ENCODE results near the gene GPR176.
A peak's percentile ranks its signal among the peaks of the same experiment; 100 is the strongest.
"Not testable (repeated sequence)": the region's sequence is repeated elsewhere in the genome, so short reads cannot be mapped to it uniquely, and the experiment has no call there.

Gene GPR176

DNA sequence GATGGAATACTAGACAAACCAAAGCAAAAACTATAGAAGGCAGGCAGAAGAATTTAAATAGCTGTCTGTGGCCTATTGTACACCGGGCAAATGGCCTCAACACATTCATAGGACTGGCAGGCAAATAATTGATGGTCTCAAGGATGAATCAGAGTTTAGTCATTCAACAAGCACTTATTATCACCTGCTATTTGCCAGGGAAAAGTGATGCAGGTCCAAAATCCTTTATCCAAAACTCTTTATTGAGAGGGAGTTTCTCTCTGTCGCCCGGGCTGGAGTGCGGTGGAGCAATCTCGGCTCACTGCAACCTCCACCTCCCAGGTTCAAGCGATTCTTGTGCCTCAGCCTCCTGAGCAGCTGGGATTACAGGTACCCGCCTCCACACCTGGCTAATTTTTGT, 16.1 kb upstream of the GPR176 start:
- peak; percentile 58 for DNase-seq

DNA sequence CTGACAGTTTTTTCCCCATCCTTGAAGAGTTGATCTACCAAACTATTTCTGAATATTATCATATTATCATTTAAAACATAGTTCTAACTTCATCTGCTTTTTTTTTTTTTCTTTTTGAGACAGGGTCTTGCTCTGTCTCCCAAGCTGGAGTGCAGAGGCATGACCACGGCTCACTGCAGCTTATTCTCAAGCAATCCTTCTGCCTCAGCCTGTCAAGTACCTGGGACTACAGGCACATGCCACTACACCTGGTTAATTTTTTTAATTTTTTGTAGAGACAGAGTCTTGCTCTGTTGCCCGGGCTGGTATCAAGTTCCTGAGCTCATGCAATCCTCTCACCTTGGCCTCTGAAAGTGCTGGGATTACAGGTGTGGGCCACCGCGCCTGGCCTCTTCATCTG, 15.2 kb upstream of the GPR176 start:
- no peak for DNase-seq

DNA sequence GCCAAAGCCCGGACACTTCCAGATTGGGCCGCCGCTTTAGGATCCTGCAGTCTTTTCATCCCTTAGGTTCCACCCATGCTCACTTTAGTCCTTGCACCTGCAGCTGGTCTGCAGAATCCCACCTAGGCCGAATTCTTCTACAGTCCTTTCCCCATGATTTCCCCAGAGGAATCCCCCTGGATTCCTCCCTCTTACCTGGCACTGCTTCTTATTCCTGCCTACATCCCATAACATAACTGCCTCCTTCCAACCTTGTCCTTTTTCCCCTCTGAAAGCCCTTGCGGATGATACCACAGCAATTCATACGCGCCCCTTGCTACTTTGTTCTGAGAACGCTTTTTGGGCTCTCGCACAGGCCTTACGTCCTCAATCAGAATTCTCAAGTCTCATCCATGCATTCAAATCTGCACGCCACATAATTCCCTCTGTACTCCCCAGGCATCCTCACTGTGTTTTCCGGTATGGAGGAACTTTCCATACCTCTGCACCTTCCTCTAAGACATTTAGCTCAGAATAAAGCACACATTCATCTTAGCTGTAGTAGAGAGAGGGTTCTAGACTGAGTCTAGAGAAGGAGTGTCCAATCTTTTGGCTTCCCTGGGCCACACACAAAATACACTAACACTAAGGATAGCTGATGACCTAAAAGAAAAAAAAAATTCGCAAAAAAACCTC, 14.5 kb upstream of the GPR176 start:
- DNase-seq, result peak; percentile 44

DNA sequence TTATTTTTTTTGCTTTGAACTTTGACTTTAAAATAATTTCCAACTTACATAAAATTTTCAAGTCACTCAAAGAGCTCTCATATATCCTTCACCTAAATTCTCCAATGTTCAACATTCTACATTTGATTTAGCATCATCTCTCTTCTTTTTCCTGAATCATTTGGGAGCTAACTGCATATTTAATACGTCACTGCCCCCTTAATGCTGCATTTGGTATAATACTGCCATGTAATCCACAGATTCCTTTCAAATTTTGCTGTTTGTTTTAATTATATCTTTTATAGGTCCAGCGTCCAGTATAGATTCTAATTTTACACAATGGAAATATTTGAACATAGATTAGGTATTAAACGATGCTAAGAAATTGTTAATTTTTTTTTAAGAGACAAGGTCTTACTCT, 11.5 kb upstream of the GPR176 start:
- DNase-seq, result peak; percentile 40

DNA sequence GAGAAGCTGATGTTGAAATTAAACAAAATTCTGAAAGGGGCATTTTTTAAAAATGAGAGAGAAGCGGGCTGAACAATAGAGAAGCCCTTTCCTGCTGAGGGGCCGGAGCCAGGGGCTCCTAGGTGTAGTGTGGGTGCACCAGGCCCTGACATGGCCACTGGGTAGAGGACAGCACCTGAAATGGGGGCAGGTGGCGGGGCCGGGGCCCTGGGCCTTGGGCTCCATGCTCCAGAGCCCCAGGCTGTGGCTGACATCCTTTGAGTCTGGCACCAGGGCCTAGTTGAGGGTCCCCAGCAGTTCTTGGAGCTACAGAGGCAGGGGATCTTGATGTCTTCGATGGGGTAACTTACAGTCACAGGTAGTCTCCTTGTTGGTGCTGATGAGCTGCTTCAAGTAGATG, 6.5 kb upstream of the GPR176 start:
- no peak for DNase-seq

DNA sequence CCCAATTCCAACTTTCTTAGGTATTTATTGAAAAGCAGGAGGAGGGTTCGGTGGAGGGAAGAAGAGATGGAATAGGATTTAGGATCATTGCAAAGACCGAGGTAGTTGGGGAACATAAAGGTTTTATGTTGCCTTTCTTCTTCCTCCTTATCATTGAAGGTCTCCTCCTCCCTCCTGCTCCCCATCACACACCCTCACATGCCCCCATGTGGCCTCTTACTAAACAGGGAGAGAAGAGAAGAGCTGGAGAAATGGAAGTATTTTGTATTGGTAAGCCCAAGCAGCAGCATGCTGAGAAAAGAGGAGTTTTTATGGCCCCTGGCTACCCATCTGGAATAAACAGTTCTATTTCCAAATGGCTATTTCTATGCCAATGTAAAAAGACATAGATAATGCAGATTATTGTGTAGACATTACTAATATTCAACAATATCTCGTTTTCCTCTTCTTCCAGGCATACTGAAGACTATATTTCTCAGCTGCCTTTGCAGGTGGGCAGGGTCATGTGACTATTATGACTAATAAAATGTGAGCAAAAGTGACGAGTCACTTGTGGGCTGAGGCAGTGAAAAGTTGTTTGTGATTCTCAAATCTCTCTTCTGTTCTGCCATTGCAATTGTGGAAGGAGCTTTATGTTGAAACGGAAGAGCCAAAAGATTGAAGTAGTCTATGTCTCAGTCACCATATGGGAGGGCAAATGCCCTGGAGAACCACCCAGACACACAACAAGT, 5.2 kb upstream of the GPR176 start:
- peak; percentile 39 for DNase-seq

DNA sequence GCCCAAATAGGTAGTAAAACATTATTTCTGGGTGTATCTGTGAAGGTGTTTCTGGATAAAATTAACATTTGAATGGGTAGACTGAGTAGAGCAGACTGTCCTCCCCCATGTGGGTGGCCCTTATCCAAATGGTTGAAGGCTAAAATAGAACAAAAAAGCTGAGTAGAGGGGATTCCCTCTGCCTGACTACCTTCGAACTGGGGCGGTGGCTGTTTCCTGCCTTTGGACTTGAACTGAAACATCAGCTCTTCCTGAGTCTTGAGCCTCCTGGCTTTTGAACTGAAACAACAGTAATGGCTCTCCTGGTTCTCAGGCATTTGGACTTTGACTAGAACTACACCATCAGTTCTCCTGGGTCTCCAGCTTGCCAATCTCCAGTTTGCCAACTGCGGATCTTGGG, 4.4 kb upstream of the GPR176 start:
- no peak for DNase-seq

DNA sequence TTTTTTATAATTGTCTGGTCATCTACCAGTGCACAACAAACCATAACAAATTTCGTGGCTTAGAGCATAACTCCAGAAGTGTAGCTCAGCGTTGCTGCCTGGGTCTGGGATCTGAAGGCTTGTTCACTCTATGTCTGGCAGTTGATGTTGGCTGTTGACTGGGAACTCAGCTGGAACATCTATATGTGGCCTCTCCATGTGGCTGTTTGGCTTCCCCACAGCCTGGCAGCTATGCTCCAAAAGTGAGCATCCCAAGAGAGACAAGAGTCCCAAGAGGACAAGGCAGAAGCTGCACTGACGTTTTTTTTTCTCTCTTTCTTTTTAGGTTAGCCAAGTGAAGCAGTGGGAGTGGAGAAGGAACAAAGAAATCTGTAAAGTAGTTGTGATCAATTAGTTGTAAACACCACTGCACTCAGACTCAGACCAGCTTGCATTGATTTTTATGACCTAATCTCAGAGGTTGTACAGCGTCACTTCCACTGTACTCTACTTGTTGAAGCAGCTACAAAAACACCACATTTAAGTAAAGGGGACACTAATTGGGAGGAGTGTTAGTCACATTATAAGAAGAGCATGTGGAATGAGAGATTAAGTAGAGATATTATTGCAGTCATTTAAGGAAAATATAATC, 2.5 kb upstream of the GPR176 start:
- DNase-seq, result peak; percentile 42

DNA sequence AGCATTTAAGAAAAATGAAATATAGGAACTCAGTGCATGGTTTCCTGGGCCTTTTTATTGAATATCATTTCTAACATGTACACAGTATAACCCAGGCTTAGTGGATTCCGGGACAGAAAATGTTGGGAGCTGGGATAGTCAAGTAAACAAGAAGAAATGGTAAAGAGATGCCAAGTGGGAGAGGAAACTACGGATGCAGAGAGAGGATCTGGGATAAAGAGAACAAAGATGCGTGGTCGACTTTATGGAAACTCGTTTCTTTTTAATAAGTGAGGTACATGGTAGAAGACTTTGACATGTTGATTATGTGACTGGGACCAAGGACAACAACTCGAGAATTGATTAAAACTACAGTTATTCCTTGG, 1.2 kb upstream of the GPR176 start:
- DNase-seq, result no peak

DNA sequence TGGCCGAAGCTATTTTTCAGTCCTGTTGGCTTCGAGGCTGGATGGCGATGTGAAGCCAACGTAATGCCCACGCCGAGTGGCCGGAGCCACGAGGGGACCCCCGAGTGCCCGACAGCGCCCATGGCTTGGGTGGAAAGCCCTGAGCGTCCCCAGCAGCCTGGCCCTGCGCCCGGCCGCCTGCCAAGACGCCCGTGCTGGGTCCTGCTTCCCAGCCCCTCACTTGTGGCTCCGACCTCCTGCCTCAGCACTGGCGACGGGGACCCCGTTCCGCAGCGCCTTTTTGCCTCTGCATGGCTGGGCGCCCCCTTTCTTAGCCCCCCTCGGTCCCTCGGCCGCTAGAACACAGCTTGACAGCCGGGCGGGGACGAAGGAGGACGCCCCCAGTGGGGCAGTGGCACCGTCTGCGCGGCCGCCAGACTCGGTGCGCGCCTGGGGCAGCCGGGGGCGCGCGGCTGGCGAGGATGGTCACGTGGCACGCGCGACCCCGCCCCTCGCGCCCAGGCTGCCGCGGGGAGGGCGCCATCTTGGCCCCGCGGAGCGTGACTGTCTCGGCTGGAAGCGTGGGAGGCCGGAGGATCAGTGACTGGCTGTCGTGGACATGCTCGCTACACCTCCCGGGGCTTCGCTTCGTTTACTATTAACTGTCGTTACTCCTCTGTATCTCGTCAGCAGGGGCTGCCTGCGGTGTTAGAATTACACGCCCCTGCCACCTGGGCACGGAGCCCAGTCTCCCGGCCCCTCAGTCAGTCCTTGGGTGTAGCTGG, 626 bp upstream of the GPR176 start:
- DNase-seq, result peak; percentile 83

DNA sequence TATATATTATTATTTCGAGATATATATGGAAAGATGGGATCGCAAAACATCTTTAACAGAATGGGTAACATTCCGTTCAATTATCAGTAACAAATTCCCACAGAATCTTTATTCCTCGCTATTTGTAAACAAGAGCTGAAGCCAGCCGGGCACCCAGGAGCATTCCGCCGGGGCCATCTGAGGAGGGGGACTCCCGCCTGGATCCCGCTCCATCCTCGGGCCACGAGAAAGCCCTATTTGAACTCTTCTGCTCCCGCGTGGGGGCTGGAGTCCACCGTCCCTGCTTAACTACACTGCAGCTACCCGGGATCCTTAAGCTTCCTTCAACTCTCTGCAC, 687 bp downstream of the GPR176 start:
- DNase-seq, result no peak

DNA sequence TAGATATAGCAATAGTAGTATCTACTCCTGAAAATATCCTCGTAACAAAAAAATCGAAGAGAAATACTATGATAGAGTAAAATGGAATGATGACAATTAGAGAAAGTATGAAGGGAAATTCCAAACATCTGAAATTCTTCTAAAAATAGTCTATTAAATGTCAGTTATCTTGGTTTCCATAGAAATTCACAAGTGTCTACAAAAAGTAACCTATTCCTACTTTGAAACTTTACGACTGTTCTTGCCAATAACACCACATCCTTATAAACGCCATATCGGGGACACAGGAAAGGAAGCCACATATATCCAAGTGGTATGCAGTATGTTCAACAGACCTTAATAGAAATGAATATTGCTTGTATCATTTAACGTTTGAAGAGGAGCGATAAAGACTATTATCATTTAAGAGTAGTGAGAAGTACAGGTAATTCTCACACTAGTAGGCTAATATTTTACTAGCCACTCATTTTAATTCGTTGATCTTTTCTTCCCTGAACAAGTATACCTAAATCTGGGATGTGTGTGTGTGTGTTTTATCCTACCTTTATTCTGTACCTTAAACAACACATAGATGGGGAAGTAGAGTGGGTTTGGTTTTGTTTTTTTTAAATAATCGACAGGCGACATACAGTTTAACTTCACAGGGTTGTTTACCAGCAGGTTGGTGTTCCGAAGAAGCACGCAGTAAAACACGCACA, 1.2 kb downstream of the GPR176 start:
- peak; percentile 96 for DNase-seq

DNA sequence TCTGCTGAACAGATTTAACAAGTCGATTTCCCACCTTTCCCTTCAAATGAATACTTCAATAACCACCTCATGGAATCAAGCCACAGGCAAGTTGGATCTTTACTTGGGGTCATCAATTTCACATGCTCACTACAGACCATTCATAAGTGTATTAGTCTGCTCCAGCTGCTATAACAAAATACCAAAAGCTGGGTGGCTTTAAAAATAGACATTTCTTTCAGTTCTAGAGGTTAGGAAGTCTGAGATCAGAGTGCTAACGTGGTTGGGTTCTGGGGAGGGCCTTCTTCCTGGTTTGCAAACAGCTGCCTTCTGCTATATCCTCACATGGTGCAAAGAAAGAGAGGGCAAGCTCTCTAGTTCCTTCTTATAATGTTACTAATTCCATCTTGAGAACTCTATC, 5.1 kb downstream of the GPR176 start:
- DNase-seq, result no peak

DNA sequence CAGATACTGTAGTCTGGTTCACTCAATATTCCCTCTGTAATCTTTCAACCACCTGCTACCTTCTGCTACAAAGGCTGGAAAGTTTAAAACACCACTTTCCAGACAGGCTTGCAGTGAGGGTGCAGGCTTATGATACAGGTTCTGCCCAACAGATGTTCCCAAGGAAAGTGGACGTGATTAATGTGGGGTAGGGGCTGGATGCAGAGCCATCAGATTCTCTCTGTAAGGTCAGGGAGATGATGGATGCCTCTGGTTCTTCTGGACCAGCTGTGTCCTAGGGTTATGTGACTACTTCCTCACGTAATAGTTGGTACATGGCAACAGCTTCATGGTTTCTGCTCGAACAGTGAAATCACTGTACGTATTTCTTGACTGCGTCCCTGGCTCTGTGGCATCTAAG, 11.1 kb downstream of the GPR176 start:
- no peak for DNase-seq

DNA sequence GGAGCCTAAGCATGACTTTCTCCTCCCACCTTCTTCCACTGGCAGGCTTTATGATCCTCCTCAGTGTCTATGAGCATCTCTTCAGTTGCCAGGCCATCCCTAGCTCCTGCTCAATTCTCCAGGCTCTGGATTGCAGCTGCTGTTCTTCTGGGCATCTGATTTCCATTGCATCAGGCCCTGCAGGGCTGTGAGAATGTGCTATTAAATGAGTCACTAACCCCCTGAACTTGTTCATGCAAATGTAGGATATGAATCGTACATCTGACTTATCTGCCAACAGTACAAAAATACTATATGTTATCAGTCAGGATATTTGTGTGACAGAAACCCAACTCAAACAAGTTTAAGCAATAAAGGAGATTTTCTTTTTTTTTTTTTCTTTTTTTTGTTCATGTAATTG, 11.9 kb downstream of the GPR176 start:
- DNase-seq, result peak; percentile 91

DNA sequence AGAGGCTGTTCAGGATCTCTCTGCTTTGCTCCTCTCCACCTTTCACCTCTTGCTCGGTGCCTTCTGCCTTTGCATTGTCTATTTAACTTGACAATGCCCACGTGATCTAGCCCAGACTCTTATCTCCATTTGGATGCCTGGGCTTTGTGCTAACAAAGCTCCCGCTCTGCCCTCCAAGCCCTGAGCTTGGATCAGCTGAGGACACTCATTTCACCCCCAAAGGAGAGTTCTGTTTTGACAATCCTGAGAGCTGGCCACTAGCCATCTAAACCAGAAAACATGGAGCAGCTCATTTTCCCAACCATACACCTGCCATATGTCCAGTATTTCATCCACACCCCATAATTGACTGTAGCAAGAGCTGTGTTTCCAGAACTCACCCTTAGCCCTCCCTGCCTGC, 12.8 kb downstream of the GPR176 start:
- no peak for DNase-seq

DNA sequence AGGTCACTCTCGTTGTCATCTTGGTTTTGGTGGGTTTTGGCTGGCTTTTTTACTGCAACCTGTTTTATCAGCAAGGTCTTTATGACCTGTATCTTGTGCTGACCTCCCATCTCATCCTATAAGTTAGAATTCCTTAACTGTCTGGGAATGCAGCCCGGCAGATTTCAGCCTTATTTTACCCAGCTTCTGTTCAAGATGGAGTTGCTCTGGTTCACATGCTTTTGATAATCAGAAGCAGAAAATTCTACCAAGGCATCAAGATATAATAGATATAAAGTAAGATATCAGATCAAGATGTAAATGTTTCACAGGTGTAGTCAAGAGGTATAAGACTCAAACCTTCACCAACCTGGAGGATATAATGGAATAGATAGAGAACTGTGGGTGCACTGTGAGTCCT, 16.0 kb downstream of the GPR176 start:
- no peak for DNase-seq

DNA sequence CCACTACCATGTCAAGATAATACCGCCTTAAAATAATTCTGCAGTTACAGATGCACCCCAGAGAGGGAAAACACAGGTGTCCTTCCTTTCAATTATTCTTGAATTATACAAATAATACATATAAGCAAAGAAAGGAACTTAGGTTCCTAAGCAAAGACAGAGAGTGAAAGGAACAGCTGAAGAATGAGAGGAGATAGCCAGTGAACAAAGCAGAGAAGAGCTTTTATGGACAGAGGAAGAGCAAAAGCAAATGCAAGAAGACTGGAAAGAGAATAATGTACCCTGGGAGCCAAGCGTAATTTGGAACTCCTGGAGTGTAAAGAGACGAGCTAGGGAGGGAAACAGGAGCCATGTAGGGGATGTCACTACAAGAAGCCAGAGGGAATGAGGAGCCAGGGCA, 21.7 kb downstream of the GPR176 start:
- DNase-seq, result no peak

DNA sequence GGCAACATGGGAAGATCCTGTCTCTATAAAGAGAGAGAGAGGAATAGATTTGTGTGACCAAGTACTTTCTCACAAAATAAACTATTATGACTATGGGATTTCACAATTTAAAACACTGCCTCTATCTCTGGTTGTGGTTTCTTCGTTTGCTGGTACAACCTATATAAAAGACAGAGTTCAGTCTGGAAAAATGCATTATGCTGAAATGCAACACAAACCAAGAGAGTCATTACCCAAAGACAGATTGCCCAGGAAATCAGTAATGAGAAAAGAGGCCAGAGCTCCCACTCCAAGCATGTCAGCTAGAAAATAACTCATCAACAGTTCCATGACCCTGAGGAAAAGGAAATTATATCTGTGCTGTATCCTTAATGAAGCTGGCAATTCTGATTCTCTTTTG, 23.2 kb downstream of the GPR176 start:
- peak; percentile 63 for DNase-seq

DNA sequence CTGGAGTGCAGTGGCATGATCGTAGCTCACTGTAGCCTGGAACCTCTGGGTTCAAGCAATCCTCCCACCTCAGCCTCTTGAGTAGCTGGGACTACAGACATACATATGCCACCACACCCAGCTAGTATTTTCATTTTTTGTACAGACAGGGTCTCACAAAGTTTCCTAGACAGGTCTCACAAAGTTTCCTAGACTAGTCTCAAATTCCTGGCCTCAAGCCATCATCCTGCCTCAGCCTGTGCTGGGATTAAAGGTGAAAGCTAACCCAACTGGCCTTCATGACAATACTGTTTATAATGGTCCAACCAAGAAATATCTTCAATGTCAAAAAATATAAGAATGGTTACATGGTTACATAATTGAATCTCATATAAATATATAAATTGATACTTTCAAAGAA, 24.0 kb downstream of the GPR176 start:
- no peak for DNase-seq

DNA sequence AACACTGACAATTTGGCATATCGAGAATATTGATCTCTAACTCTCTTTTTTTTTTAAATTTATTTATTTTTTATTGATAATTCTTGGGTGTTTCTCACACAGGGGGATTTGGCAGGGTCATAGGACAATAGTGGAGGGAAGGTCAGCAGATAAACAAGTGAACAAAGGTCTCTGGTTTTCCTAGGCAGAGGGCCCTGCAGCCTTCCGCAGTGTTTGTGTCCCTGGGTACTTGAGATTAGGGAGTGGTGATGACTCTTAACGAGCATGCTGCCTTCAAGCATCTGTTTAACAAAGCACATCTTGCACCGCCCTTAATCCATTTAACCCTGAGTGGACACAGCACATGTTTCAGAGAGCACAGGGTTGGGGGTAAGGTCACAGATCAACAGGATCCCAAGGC, 27.0 kb downstream of the GPR176 start:
- not testable (repeated sequence) for DNase-seq

DNA sequence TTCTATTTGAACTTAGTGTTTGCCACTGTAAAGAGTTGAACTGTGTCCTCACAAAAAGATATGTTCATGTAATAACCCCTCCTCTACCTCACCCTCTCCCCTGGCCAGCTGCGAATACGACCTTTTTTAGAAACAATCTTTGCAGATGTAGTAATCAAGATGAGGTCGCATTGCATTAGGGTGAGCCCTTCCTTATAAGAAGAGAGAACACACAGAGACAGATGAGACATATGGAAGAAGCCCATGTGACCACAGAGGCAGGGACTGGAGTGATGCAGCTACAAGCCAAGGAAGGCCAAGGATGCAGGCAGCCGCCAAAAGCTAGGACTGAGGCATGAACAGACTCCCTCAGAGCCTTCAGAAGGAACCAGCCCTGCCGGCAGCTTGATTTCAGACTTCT, 27.6 kb downstream of the GPR176 start:
- peak; percentile 46 for DNase-seq

DNA sequence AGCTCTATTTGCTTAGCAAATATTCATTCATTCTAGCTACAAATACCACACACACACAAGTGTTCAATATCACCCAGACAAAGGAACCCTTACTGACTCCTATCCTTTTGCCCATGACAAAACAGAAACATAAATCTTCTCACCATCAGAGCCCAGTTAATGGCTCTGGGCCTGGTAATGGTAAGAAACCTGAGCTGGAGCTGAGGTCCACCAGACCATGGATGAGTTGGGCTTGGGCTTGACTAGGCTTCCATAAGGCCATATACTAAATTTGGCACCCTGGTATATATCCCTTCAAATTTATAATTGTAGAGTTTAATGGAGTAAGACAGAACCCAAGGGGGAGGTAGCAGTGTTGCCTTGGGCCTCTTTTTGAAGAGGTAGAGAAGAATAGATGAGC, 29.4 kb downstream of the GPR176 start:
- no peak for DNase-seq

Data from fibroblast of skin of back (primary cell).